ENCODE data around the gene ADAMTS2.

DNA sequence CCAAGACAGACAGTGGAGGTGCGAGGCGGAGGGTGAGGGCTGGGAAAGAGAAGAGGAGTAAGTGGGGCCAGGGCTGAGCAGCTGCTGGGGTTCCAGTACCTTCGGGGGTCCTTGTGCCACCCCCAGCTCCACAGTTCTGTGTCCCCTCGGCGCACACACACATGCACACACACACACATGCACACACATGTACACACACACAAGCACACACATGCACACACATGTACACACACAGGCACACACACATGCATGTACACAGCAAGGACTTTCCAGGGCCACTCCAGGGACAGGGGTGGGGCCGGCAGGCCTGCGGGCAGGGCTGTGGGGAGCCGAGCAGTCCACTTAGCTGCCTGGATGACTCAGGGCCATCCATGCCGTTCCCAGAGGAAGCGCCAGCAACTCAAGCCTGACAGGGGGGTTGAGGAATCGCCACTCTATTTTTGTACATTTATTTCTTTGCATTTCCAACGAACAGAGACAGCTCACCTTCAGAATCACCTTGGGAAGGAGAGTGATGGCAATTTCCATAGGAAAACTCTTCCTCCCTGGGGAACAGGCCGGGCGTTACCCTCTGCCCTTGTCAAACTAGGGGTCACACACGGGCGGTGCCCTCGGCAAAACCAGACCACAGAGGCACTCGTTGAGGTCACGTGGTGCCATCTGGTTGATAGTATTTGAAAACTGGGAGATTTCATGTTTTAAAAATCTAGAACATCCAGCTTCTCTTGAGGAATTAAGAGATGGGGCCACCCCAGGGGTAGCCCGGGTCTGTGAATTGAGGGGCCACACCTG, 135.7 kb downstream of the ADAMTS2 start:
- TF ChIP-seq, protein P1, sequence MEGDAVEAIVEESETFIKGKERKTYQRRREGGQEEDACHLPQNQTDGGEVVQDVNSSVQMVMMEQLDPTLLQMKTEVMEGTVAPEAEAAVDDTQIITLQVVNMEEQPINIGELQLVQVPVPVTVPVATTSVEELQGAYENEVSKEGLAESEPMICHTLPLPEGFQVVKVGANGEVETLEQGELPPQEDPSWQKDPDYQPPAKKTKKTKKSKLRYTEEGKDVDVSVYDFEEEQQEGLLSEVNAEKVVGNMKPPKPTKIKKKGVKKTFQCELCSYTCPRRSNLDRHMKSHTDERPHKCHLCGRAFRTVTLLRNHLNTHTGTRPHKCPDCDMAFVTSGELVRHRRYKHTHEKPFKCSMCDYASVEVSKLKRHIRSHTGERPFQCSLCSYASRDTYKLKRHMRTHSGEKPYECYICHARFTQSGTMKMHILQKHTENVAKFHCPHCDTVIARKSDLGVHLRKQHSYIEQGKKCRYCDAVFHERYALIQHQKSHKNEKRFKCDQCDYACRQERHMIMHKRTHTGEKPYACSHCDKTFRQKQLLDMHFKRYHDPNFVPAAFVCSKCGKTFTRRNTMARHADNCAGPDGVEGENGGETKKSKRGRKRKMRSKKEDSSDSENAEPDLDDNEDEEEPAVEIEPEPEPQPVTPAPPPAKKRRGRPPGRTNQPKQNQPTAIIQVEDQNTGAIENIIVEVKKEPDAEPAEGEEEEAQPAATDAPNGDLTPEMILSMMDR (conservative IDR thresholded peaks at IDR 0.05) = no peak
- no peak for TF ChIP-seq ZFX (IDR thresholded peaks at IDR 0.05)
